Activated CD4-positive, alpha-beta T cell treated with anti-CD3 and anti-CD28 coated beads, Interleukin-2, Interleukin-4, amounts not matched to agents 100 ng/mL and 50 ng/mL, durations not matched to agents 16 hours and 8 hours (primary cell): ENCODE results near the gene S100A4.
A peak's percentile ranks its signal among the peaks of the same experiment; 100 is the strongest.
"Not testable (repeated sequence)": the region's sequence is repeated elsewhere in the genome, so short reads cannot be mapped to it uniquely, and the experiment has no call there.

Source experiments
- DNase-seq: peaks from one replicate; pipeline ENCODE4 v3.0.0-alpha.2; 2020; ENCODE audit warnings: low spot score

Gene S100A4

DNA sequence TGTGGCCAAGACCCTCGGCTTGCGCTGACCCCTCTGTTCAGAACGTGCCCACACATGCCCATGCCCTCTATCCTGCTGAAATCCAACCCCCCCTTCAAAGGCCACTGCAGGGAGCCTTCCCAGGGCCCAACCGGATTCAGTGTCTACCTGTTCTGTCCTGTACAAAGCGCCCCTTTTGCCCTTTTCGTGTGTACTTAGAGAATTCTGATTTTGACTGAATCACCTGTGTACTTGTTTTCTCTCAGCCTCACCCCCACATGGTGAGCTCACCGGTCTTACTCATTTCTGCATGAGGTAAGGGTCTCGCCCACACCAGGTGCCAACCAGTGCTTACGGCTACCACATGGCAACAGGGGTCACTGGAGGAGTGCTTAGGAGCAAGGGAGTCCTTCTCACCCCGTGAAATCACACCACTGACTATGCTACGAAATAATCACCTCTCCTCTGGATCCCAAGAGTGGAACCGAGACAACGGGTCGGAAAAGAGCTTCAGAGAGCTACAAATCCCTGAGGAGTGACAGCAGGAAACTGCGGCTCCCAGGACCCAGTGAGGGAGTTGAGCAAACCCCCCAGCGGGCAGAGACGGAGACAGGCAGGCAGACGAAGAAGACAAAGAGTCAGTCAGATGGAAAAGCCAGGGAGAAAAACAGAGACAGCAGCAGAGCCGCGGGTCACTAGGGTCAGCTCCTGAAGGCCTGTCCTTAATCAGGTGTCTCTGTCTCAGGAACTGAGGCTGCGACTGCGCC is 22.2 kb upstream of the S100A4 start:
- DNase-seq: peak; percentile 40

DNA sequence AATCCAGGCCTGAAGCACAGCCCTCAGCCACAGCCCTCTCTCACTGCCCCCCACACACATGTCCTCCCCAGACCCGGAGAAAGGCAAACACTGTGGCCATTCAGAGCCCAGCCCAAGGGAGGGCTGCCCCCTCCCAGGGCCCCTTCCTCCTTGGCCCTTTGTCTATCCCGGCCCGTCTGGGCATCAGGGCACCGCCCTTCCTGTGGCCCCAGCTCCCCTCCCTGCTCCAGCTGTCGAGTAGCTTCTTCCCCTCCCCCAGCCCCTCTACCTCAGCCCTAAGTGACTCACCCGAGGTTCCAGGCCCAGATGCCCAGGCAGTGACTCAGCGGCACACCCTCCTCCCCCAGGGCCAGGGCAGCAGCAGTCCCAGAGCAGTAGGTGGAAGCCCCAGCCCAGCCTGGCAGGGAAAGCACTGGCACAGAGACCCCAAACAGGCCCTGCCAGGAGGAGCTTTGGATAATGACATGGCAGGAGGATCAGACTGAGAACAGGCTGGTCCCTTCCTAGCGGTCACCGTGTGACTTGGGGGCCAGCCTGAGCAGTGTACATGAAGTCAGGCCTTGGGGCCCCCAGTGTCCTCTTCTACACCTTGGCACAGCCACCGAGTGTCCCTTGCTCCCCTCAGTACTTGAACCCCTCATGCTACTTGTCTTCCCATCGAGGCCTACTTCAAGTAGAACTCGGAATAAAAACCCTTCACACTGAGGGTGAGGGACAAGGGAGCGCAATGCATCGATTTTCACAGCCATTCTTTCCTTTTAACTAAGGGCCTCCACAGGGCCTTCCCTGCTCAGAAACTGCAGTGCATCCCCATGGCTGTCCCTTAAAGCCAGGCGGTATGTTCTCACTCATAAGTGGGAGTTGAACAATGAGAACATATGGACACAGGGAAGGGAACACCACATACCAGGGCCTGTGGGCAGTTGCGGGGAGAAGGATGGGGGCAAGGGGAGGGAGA is 21.1 kb upstream of the S100A4 start:
- DNase-seq: peak; percentile 94

DNA sequence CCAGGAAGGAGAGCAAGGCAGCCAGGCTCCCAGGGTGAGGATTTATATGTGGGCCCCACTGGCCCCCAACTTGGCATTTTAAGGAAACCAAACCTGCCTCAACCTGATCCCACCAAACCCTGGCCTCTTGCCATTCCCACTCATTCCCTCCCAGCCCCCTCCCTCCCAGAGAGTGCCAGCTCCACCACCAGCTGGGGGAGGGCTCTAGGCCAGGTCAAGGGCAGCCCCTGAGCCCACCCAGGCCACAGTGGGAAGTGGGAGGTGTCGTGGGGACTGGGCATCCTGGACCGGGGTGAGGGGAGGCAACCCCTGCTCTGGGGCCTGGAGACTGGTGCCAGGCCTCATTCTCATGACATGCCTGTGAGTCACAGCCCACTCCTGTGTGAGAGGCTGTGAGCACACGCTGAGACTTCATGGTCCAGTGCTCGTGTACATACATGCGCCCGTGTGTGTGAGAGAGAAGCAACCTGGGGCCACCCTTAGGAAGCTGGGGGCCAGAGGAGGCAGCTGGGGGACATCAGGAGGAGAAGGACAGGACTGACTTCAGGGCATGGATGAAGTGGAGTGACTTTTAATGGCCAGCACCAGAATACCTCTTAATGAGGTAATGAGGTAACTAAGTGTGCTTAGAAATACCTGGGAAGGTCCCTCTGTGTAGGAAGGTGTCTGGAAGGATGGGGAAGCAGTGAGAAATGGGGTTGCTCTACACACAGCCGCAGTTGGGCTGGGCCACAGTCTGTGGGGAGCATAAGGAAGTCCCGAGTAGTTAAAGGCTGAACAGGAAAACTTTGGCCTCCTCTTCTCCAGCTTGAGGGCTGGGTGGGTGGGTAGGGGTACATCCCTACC is 20.1 kb upstream of the S100A4 start, which contains the start of gene S100A2:
Gene S100A2, minus strand, starts transcription at position 316 of the 846 bp plus-strand sequence. CDS start 1,967 bp downstream, outside the sequence.
- peak; percentile 52 for DNase-seq

DNA sequence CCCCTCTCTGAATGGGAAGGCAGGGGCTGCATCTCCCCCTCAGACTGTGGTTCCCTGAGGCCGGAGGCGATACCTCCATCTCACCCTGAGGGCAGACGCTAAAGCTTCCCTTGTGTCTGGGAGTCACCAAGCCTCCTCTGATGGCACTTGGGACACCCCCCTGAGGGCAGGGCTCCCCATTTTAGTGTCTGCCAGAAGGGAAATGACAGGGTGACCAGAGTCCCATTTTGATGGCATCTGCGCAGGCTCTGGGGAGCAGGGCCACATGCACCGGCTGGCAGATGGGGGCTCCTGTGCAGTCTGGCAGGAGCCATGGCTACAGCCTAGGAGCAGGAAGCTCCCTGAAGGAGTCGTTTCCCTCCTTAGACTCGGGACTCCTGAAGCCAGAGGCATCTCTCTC is 18.4 kb upstream of the S100A4 start:
- no peak for DNase-seq

DNA sequence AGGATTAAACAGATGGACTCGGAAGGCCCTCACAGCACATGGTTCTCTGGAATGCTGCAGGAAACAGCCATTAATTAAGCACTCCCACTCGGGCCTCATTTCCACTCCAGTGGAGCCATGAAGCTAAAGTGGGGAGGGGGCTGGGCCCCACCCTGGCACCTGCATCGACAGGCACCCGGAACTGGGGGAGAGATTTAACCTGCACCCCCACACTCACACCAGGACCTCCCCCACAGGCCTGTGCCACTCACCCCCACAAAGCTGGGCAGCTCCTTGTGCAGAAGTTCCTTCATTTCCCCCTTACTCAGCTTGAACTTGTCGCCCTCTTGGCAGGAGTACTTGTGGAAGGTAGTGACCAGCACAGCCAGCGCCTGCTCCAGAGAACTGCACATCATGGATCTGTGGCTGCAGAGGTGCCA is 17.9 kb upstream of the S100A4 start:
- no peak for DNase-seq

DNA sequence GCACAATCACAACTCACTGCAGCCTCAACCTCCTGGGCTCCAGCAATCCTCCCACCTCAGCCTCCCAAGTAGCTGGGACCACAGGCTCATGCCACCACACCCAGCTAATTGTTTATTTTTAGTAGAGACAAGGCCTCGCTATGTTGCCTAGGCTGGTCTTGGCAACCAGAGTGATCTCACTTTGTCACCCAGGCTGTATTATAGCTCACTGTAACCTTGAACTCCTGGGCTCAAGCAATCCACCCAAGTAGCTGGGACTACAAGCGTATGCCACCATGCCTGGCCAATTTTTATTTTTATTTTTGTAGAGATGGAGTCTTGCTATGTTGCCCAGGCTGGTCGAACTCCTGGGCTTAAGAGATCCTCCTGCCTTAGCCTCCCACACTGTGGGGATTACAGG is 16.4 kb upstream of the S100A4 start:
- DNase-seq: not testable (repeated sequence)

DNA sequence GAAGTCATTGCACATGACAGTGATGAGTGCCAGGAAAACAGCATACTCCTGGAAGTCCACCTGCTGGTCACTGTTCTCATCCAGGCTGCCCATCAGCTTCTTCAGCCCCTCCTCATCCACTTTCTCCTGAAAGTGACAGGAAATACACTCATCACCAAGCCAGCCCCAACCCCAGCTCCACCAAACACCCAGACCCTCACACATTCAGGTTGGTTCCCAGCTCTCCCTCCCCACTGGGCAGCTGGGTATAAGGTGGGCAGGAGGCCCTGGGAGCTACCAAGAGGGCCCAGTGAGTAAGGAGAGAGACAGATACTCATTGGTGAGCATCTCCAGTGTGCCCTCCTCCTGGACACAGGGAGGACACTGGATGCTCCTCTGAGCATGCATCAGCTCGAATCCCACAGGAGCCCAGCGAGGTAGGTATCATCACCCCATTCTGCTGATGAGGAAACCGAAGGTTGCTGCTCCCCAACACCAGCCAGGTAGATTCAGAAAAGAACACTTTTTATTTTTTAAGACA is 15.9 kb upstream of the S100A4 start:
- DNase-seq: no peak

DNA sequence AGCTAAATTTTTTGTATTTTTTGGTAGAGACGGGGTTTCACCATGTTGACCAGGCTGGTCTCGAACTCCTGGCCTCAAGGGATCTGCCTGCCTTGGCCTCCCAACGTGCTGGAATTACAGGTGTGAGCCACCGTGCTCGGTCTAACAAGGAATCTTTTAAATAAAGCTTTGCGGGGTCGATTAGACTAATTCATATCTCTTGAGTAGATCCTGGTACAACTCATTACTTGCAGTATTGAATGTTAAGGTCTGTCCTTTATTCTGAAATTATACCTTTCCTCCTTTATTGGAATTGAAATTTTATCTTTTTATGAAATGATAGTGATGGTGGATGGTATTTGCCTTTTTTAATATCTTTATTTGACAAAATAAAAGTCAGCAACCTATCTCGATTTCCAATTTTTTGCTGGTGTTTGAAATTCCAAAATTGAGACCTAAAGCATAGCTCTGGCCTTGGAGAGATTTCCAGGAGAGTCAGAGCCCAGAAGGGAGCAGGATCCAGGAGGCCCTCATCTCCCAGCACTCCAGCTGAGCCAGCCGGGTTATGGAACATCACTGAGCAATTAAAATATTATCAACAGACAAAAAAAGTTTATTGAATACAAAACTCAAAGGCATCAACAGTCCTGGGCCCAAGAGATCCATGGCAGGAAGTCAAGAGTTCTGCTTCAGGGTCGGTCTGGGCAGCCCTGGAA is 15.3 kb upstream of the S100A4 start:
- DNase-seq: no peak

DNA sequence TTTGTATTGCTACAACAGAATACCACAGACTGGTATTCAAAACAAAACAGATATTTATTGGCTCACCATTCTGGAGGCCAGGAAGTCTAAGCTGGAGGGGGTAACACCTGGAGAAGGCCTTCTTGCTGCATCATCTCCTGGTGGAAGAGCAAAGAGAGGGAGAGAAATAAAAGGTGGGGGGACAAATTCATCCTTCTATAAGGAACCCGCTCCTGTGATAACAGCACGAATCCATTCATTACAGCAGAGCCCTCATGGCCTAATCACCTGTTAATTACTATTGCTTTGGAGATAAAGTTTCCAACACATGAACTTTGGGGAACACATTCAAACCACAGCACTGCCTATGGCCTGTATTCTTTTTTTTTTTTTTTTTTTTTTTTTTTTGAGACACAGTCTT is 14.6 kb upstream of the S100A4 start:
- no peak for DNase-seq

DNA sequence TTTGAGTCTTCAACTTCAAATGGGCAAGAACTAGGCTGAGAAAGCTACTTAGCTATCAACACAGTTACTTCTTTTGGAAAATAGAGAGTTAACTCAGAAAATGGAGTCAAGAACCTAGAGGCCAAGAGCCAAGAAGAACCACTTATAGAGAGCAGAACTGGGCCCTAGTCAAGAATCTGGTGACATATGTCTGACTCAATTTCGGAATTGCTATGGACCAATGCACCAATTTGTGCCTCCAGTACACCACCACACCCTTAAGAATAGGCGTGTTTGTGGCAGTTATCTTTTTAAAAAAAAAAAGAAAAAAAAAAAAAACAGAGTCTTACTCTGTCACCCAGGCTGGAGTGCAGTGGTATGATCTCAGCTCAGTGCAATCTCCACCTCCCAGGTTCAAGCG is 12.3 kb upstream of the S100A4 start:
- no peak for DNase-seq

DNA sequence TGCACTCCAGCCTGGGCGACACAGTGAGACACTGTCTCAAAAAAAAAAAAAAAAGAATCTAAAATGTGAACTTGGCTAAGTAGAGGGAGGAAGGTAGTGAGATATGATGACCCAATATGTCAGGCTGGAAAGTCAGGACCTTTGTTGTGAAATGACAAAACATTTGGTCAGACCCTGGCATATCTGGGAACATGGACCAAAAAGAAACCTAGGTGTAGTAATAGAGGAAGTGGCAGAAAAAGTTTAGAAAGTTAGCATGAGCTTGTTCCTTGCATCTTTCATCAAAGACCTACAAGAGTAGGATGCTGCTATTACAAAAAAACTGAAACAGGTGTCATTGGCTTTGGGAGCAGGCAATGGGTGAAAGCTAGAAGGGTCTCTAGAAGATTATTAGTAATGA is 10.7 kb upstream of the S100A4 start:
- no peak for DNase-seq

DNA sequence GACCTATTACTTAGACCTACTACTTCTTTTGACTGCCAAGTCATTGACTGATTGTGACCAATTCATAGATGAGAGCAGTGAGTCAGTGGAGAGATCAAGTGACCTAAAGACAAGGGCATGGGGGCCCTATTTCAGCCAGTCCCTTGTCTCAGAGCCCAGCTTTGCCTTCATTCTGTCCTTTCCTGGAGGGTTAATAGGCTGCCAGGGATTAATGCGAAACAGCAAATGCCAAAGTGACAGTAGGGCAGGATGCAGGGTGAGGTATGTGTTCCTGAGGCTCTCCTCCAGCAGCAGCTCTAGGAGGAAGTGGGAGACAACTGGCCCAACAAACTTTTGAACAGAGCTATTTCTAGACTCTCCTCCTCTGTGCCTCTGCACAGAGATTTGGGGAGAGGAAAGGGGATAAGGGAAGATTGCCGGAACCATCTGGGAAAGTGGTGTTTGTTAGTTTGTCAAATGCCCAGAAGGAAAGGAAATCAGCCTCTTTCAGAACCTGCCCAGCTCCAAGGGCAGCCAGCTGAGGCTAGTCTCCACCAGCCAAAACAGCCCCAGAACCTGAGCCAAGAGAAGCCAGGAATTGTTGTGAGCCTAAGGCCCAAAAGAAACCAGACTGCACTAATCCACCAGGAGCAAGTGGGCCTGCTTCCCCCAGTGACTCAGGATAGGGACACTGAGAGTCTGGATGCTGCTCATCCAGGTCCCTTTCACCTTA is 8.4 kb upstream of the S100A4 start:
- no peak for DNase-seq

DNA sequence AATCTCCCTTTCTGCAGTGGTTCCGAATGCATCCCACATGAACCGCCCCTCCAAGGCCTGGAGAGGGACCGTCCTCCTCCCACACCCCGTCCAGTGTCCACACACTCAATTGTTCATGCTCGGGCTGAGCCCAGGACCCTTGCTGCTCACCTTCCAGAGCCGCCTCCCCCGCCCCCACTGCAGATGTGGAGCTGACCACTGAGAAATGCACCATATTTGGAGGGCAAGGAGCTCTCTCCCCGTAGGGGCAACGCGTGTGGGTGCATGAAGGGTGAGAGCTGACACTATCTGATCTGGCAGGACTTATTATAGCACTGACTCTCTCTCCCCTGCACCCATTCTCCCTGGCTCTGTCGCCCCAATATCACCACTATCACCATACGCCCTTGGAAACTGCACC is 7.5 kb upstream of the S100A4 start:
- no peak for DNase-seq

DNA sequence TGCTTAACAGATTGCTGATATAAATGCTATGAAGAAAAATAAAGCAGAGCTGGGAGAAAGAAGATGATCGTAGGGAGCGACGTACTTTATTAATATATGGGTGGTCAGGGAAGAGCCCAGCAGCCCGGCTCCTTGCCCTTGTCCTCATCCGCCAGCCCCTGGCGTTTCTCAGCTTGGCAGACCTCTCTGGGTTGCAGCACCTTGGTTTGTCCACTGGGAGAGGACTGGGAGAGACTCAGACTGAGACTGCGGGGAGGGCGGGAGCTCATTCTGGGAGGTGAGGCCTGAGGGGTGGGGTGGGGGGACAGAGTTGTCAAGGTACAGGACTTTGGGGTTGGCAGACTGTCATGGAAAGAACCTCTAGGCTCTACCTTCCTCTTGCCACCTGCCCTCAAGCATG is 6.7 kb upstream of the S100A4 start:
- no peak for DNase-seq

DNA sequence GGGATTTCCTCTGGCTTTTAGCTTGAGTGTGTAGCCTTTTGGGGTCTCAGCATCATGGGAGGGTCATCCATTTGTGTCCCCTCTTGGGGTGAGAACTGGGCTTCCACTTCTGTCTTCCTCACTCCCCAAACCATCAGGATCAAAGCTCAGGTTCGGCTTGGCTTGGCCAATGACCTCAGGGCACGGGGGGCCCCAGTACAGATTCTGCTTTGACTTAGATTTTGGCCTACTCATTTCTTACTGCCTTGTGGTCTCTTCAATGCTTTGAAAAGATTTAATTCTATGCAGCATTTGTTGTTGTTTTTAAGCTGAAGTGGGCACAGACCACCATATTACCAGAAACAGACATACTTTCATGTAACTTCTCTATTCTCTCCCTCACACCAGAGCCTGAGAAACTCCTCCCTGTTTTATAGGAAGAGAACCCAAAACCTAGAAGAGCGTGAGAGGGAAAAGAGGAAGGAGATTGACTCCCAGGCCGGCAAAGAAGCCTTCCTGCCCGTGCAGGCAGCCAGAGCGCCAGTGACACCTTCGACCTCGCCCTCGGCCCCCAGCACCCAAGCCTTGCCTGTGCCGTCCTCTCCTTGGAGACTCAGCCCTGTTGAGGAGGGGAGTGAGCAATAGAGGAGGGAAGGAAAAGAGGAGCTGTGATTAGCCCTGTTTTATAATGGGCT is 5.4 kb upstream of the S100A4 start:
- DNase-seq: no peak

DNA sequence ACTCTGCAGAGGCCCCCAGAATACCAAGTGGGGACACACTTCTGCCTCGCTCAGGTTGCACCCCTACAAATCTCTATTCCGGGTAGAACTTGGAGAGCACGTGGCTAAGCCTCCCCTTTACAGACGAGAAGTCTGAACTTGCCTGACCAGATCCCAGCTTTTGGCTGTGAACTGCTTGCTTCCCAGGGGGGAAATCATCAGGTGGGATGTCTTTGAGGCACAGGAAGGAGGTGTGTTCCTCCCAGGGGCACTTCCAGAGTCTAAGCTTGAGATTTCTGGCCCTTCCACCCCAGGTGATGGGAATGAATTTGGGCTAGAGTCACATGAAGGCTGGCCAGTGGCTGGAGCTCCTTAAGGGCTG is 4.8 kb upstream of the S100A4 start:
- no peak for DNase-seq

DNA sequence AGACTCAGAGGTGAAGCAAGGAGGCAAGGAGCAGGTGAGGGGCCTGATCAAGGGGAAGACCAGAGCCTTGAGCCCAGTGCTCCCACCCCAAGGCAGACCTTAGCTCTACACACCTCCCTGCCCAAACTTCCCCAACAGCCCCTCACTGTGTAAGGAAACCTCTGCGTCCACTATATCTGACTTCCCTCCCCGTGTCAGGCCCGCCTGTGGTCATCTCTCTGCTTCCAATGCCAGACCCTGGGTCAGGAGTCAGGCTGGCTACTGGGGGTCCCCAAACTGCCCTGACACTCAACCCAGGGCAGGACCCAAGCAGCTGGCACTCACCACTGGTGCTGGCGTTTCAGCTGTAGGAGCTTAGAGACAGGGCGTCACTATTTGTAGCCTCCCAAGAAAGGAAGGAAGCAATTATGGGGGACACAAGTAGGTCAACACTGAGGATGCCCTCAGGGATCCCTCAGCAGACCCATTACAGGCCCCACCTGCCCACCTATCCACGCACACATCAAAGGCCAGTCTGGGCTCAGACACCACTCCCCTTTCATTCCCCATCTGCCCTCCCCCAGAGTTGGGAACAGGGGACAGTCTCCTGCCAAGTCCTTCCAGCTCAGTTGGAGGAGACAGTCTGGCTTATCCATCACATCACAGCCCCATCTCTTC is 4.3 kb upstream of the S100A4 start:
- DNase-seq: no peak

DNA sequence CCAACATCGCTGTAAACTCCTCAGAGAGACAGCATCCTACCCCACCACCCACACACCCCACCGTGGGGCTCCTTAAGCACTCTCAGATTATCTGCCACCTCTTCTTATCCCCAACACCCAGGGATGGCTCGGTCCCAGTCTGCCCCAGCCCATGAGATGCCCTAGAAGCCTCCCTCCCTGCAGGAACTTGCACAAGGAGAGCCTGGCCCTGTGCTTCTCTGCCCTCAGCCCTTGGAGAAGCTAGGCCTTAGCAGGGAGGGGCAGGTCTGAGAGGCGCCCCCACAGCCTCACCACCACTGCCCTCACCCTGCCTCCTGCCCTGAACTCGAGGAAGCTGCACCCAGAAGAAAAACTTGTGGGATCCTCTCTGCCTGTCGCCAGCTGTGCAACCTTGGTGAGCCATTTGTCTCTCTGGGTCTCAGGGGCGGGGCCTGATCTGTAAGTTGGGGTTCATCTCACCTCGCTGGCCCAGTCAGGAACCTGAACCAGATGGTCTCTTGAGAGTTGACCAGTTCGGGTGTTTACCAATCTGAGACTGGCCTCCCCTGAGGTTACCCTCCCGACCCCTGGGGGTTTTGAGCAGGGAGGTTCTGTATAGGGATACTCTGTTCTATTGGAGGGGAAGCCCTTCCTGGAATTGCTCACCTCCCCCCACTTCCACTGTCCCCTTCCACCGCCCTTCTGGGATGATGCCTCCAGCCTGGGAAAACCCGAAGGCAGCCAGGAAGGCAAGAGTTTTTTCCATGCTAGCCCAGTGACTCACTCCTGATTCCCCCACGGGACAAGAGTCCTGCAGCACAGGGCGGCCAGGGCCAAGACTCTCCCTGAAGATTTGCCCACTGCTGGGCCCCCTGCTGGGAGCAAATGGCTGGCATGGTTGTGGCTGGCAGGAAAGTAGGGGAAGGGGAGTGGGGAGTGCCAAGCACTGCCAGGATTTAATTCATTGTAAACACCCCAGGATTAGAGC is 3.4 kb upstream of the S100A4 start, which contains the start of gene S100A3:
Gene S100A3, minus strand, starts transcription at position 537 of the 967 bp plus-strand sequence. CDS start 773 bp downstream, outside the sequence.
- DNase-seq: no peak
